Lower leg skin (tissue), 3 donors: Measurements from ENCODE around the gene KCNH5.

Experiments
- POLR2A ChIP-seq, 2 donors: fragments of 450-650 bp; IDR thresholded peaks; one replicate each; pipeline ENCODE4 v1.6.1; 2016 to 2017; ENCODE audit warnings: antibody characterized with exemption in 2 of 2, mild to moderate bottlenecking in 1 of 2, moderate library complexity in 1 of 2
- TF ChIP-seq, protein P1 (sequence below), 3 donors: fragments of 450-650 bp; IDR thresholded peaks; one replicate each; pipeline ENCODE4 v1.5.1; 2016; ENCODE audit warnings: antibody characterized with exemption in 3 of 3, mild to moderate bottlenecking in 3 of 3, moderate library complexity in 2 of 3

DNA sequence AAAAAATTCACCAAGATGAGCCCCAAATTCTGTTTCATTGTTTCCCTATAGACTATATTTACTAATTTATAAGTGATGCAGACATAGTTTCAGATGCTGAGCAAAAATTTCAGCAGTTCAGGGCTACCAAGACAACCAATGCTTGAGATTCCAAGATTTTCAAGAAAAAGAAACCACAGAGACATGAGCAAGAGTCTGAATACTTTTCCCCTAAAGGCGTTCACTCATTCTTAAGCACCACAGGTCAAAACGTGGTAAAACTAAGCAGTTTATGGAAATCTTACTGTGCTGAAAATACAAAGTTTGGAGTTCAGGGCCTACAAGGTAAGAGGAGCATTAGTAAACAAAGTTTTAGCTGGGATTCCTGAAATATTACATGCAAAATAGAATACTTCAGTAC, 221.2 kb downstream of the KCNH5 start:
- TF ChIP-seq, protein P1, sequence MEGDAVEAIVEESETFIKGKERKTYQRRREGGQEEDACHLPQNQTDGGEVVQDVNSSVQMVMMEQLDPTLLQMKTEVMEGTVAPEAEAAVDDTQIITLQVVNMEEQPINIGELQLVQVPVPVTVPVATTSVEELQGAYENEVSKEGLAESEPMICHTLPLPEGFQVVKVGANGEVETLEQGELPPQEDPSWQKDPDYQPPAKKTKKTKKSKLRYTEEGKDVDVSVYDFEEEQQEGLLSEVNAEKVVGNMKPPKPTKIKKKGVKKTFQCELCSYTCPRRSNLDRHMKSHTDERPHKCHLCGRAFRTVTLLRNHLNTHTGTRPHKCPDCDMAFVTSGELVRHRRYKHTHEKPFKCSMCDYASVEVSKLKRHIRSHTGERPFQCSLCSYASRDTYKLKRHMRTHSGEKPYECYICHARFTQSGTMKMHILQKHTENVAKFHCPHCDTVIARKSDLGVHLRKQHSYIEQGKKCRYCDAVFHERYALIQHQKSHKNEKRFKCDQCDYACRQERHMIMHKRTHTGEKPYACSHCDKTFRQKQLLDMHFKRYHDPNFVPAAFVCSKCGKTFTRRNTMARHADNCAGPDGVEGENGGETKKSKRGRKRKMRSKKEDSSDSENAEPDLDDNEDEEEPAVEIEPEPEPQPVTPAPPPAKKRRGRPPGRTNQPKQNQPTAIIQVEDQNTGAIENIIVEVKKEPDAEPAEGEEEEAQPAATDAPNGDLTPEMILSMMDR (IDR thresholded peaks at IDR 0.05) = no peak
- TF ChIP-seq POLR2A (IDR thresholded peaks at IDR 0.05) = no peak
